MM.1S (cell line): ENCODE data around the gene DIS3L2.

ENCODE experiments used
- DNase-seq: peaks from one replicate; pipeline ENCODE4 v3.0.0-alpha.2; 2015
- H2AFZ ChIP-seq: fragments of 300-600 bp; sonication (generic); 2 replicates; pipeline ENCODE4 v1.6.0; 2016; ENCODE audit warnings: antibody characterized with exemption, low read length
- H3F3A ChIP-seq: fragments of 300-600 bp; sonication (generic); 2 replicates; pipeline ENCODE4 v1.6.1; 2016; ENCODE audit warnings: mild to moderate bottlenecking, antibody characterized with exemption, low read length, moderate library complexity, mixed read lengths; ENCODE audit not compliant: insufficient read depth
- H3K27ac ChIP-seq: fragments of 300-600 bp; sonication (generic); 2 replicates; pipeline ENCODE4 v1.5.1; 2016; ENCODE audit warnings: mild to moderate bottlenecking, low read length
- H3K27me3 ChIP-seq: fragments of 300-600 bp; sonication (generic); replicated peaks from 2 replicates; pipeline ENCODE4 v1.6.0; 2016; ENCODE audit warnings: low read length; ENCODE audit not compliant: insufficient read depth
- H3K36me3 ChIP-seq: fragments of 300-600 bp; sonication (generic); replicated peaks from 2 replicates; pipeline ENCODE4 v1.6.1; 2016; ENCODE audit warnings: mild to moderate bottlenecking, low read length, mixed read lengths; ENCODE audit not compliant: insufficient read depth
- H3K4me1 ChIP-seq: fragments of 300-600 bp; sonication (generic); 2 replicates; pipeline ENCODE4 v1.6.1; 2016; ENCODE audit warnings: low read length, mixed read lengths
- H3K4me2 ChIP-seq: fragments of 300-600 bp; sonication (generic); 2 replicates; pipeline ENCODE4 v1.6.0; 2016; ENCODE audit warnings: low read depth, low read length
- H3K4me3 ChIP-seq: fragments of 300-600 bp; sonication (generic); 2 replicates; pipeline ENCODE4 v1.5.1; 2016; ENCODE audit warnings: low read length, mixed read lengths
- H3K79me2 ChIP-seq: fragments of 300-600 bp; sonication (generic); 2 replicates; pipeline ENCODE4 v1.6.1; 2016; ENCODE audit warnings: mixed run types, low read length, mixed read lengths
- H3K9ac ChIP-seq: fragments of 300-600 bp; sonication (generic); 2 replicates; pipeline ENCODE4 v1.6.1; 2016; ENCODE audit warnings: low read length, mixed read lengths
- H3K9me2 ChIP-seq: fragments of 300-600 bp; sonication (generic); replicated peaks from 2 replicates; pipeline ENCODE4 v1.6.1; 2016; ENCODE audit warnings: mild to moderate bottlenecking, low read length, mixed read lengths; ENCODE audit not compliant: insufficient read depth
- H3K9me3 ChIP-seq: fragments of 300-600 bp; sonication (generic); replicated peaks from 2 replicates; pipeline ENCODE4 v1.6.1; 2016; ENCODE audit warnings: mild to moderate bottlenecking, low read length, mixed read lengths; ENCODE audit not compliant: insufficient read depth
- H4K20me1 ChIP-seq: fragments of 300-600 bp; sonication (generic); 2 replicates; pipeline ENCODE4 v1.6.1; 2016; ENCODE audit warnings: mild to moderate bottlenecking, low read length, moderate library complexity, mixed read lengths; ENCODE audit not compliant: insufficient read depth
- CTCF ChIP-seq: fragments of 300-600 bp; sonication (generic); IDR thresholded peaks from 2 replicates; pipeline ENCODE4 v1.5.1; 2016; ENCODE audit warnings: antibody characterized with exemption, low read length, mixed read lengths
- EZH2 ChIP-seq: fragments of 300-600 bp; sonication (generic); optimal IDR thresholded peaks from 2 replicates; pipeline ENCODE3; 2017; ENCODE audit warnings: low read depth, mild to moderate bottlenecking, antibody characterized with exemption, low read length, mixed read lengths
- EZH2phosphoT487 ChIP-seq: fragments of 300-600 bp; sonication (generic); IDR thresholded peaks from 2 replicates; pipeline ENCODE4 v1.6.1; 2018; ENCODE audit warnings: antibody characterized with exemption, low read length

The DIS3L2 gene

GRCh38 chr2:232073699-232074098 is 112.2 kb downstream of the DIS3L2 start:
- peaks cover 7% of the 10 kb centered on the region; the same call in 1 of the 2 replicates for H3K79me2 ChIP-seq
- H3K9ac ChIP-seq = no peak overlapping the region
- H3F3A ChIP-seq = no peaks in the 10 kb centered on the region
- H3K36me3 ChIP-seq = no peaks in the 10 kb centered on the region
- no peaks in the 10 kb centered on the region for H3K9me2 ChIP-seq
- H2AFZ ChIP-seq = no peak overlapping the region
- 0 out of 2 replicates have a peak, but pooled peaks cover 6% of the 10 kb centered on the region for H3K4me1 ChIP-seq
- H3K27ac ChIP-seq = no peak overlapping the region
- DNase-seq = no peak
- H4K20me1 ChIP-seq = no peaks in the 10 kb centered on the region
- H3K4me2 ChIP-seq = no peak overlapping the region
- TF ChIP-seq EZH2 = no peak
- TF ChIP-seq CTCF = no peak
- no peak for TF ChIP-seq EZH2phosphoT487
- no peaks in the 10 kb centered on the region for H3K27me3 ChIP-seq
- no peak overlapping the region for H3K4me3 ChIP-seq
- H3K9me3 ChIP-seq = no peaks in the 10 kb centered on the region

GRCh38 chr2:232075080-232075479 is 113.6 kb downstream of the DIS3L2 start:
- H3K4me1 ChIP-seq = 0 out of 2 replicates have a peak, but pooled peaks cover 6% of the 10 kb centered on the region
- H3K9me3 ChIP-seq = no peaks in the 10 kb centered on the region
- H3K4me2 ChIP-seq = no peak overlapping the region
- no peaks in the 10 kb centered on the region for H3K36me3 ChIP-seq
- H3K27me3 ChIP-seq = no peaks in the 10 kb centered on the region
- H3F3A ChIP-seq = no peaks in the 10 kb centered on the region
- H3K9ac ChIP-seq = no peak overlapping the region
- H3K9me2 ChIP-seq = no peaks in the 10 kb centered on the region
- no peak overlapping the region for H3K4me3 ChIP-seq
- no peaks in the 10 kb centered on the region for H4K20me1 ChIP-seq
- H3K27ac ChIP-seq = no peak overlapping the region
- peaks cover 3% of the 10 kb centered on the region; the same call in 1 of the 2 replicates for H3K79me2 ChIP-seq
- TF ChIP-seq EZH2phosphoT487 = no peak
- no peak for TF ChIP-seq CTCF
- TF ChIP-seq EZH2 = no peak
- DNase-seq = no peak
- no peak overlapping the region for H2AFZ ChIP-seq

GRCh38 chr2:232075859-232076258 is 114.3 kb downstream of the DIS3L2 start:
- no peaks in the 10 kb centered on the region for H3K9me3 ChIP-seq
- no peaks in the 10 kb centered on the region for H3K36me3 ChIP-seq
- H3K9me2 ChIP-seq = no peaks in the 10 kb centered on the region
- H3K79me2 ChIP-seq = peaks cover 3% of the 10 kb centered on the region; the same call in 1 of the 2 replicates
- no peak overlapping the region for H3K9ac ChIP-seq
- H2AFZ ChIP-seq = no peak overlapping the region
- H3K4me3 ChIP-seq = no peak overlapping the region
- H3K4me2 ChIP-seq = no peak overlapping the region
- H3K4me1 ChIP-seq = 0 out of 2 replicates have a peak, but pooled peaks cover 6% of the 10 kb centered on the region
- H3K27me3 ChIP-seq = no peaks in the 10 kb centered on the region
- no peak for TF ChIP-seq EZH2phosphoT487
- no peak for TF ChIP-seq EZH2
- no peak for TF ChIP-seq CTCF
- no peak overlapping the region for H3K27ac ChIP-seq
- H4K20me1 ChIP-seq = no peaks in the 10 kb centered on the region
- no peaks in the 10 kb centered on the region for H3F3A ChIP-seq
- no peak for DNase-seq
